Subcutaneous abdominal adipose tissue (tissue), 5 donors: Measurements from ENCODE around the gene TMEM88.

Experiments
- H3K27ac ChIP-seq: one replicate; pipeline ENCODE4 v1.7.0; 2013; ENCODE audit warnings: low read depth, mild to moderate bottlenecking, inconsistent platforms, low read length, moderate library complexity
- H3K27me3 ChIP-seq, 5 donors: one replicate each; pipeline ENCODE4 v1.7.0; 2013; ENCODE audit warnings: low read length in 5 of 5, inconsistent platforms in 1 of 5; ENCODE audit not compliant: control insufficient read depth in 5 of 5, insufficient read depth in 4 of 5
- H3K36me3 ChIP-seq, 5 donors: one replicate each; pipeline ENCODE4 v1.7.0; 2013; ENCODE audit warnings: low read length in 5 of 5; ENCODE audit not compliant: control insufficient read depth in 5 of 5, insufficient read depth in 5 of 5
- H3K4me1 ChIP-seq, 5 donors: one replicate each; pipeline ENCODE4 v1.7.0; 2013; ENCODE audit warnings: low read length in 5 of 5, mild to moderate bottlenecking in 3 of 5, moderate library complexity in 1 of 5; ENCODE audit not compliant: control insufficient read depth in 5 of 5, insufficient read depth in 5 of 5
- H3K4me3 ChIP-seq, 5 donors: one replicate each; pipeline ENCODE4 v1.7.0; 2013; ENCODE audit warnings: low read length in 5 of 5, low read depth in 1 of 5
- H3K9ac ChIP-seq, 5 donors: one replicate each; pipeline ENCODE4 v1.7.0; 2013; ENCODE audit warnings: low read length in 5 of 5, mild to moderate bottlenecking in 4 of 5, moderate library complexity in 3 of 5
- H3K9me3 ChIP-seq, 5 donors: one replicate each; pipeline ENCODE4 v1.7.0; 2013; ENCODE audit warnings: low read length in 5 of 5; ENCODE audit not compliant: control insufficient read depth in 5 of 5
- donor health status: healthy.
- donor health status: healthy.
- donor health status: healthy.
- donor health status: healthy.
- donor health status: healthy.

Gene TMEM88

GRCh38 chr17:7838090-7839075, 16.5 kb upstream of the TMEM88 start:
- Histone ChIP-seq H3K36me3 (peaks cover 0 to 11% (median 0%) of the 10 kb centered on the region in 5 donors), H3K9ac (peak overlapping the region in 4 of 5 donors; percentile 2 to 97 (median 37)), H3K27me3 (peaks cover 0 to 6% (median 0%) of the 10 kb centered on the region in 5 donors), H3K4me1 (peaks cover 19 to 69% (median 49%) of the 10 kb centered on the region in 5 donors), H3K4me3 (peak overlapping the region in 4 of 5 donors; percentile 69 to 89 (median 82)), H3K9me3 (no peaks in the 10 kb centered on the region), H3K27ac (peak overlapping the region; percentile 100)

DNA sequence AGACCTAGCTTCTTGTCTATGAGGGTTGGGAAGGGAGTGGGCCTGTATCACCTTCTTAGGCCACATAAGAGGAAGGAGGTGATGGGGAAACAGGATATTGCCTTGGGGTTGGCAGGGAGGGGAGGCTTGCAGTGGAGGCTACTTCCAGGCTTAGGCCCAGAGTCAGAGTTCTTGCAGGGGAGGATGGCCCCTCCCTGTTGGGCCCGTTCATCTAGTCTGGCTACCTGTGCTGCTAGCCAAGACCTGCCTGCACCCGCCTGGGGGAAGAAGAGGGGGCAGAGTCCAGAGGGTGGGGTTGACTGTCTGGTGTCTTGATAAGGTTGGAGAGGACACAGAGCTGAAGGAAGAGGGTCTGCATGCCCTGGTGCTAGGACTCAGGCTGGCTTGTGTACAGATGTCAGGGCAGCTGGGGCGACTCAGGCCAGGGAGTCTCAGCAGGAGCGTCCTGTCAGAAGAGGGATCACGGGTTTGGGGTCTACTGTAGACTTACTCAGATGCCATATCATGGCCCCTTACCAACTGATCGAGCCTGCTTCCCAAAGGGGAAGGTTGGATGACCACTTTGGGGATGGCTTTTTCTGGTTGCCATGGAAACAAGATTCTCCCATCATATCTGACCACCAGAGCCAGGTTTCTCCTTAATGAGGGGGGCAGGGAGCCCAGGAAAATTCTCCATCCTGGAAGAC, 15.5 kb upstream of the TMEM88 start:
- Histone ChIP-seq H3K27me3 (peaks cover 0 to 6% (median 0%) of the 10 kb centered on the region in 5 donors), H3K36me3 (peaks cover 0 to 11% (median 0%) of the 10 kb centered on the region in 5 donors), H3K4me1 (peaks cover 19 to 73% (median 47%) of the 10 kb centered on the region in 5 donors), H3K27ac (peak overlapping the region; percentile 100), H3K9ac (peak overlapping the region in 2 of 5 donors; percentile 2 to 71), H3K4me3 (peak overlapping the region in 1 of 5 donors; percentile 48), H3K9me3 (no peaks in the 10 kb centered on the region)

DNA sequence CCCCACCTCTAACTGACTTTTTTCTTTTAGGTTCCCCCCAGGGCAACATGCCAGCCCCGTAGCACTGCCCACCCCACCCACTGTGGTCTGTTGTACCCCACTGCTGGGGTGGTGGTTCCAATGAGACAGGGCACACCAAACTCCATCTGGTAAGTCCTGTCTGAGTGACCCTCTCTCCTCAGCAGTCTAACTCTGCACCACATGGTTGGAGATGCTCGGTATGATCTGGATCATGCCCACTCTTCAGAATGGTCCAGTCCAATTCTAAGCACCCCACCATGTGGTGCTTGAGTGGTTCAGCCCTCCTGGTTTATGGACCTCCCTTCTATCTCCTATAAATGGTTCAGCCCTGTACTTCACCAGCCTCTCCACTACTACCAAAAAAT, 15.0 kb upstream of the TMEM88 start:
- peak overlapping the region in 1 of 5 donors; percentile 65 for H3K9ac ChIP-seq

DNA sequence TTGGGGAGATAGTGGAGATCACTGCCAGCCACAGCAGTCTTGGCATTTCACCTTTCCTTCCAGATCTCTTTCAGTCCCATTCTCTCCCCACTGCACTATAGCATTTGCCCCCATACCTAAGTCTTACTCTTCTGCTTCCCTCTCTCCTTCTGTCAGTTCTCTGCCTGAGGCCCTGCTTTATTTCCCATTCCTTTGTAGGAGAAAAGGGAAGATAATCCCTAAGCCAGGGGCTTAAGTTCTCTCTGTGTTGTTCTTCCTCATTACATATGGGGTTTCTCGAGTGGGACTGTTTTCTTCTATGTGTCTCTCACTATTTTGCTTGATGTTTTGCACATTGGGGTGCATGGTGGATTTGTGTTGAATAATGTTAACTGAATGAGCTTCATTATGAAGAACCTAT, 14.4 kb upstream of the TMEM88 start:
- peak overlapping the region in 3 of 5 donors; percentile 24 to 74 (median 65) for H3K9ac ChIP-seq

More for the DNA sequence above, 15.0 kb upstream of the TMEM88 start:
- Histone ChIP-seq H3K27ac (peak overlapping the region; percentile 100), H3K9me3 (no peaks in the 10 kb centered on the region), H3K4me3 (no peak overlapping the region), H3K27me3 (peaks cover 0 to 6% (median 0%) of the 10 kb centered on the region in 5 donors), H3K4me1 (peaks cover 21 to 74% (median 51%) of the 10 kb centered on the region in 5 donors), H3K36me3 (peaks cover 0 to 11% (median 0%) of the 10 kb centered on the region in 5 donors)

GRCh38 chr17:7840875-7841274, 14.0 kb upstream of the TMEM88 start:
- peak overlapping the region; percentile 65 to 83 (median 74) for H3K9ac ChIP-seq
- H3K4me3 ChIP-seq = peak overlapping the region; percentile 56 to 94 (median 82)
- no peaks in the 10 kb centered on the region for H3K9me3 ChIP-seq
- peaks cover 0 to 17% (median 5%) of the 10 kb centered on the region in 5 donors for H3K36me3 ChIP-seq
- peaks cover 19 to 80% (median 60%) of the 10 kb centered on the region in 5 donors for H3K4me1 ChIP-seq
- peak overlapping the region; percentile 100 for H3K27ac ChIP-seq
- peaks cover 0 to 6% (median 0%) of the 10 kb centered on the region in 5 donors for H3K27me3 ChIP-seq

More for the DNA sequence above, 14.4 kb upstream of the TMEM88 start:
- no peaks in the 10 kb centered on the region for H3K9me3 ChIP-seq
- H3K27me3 ChIP-seq = peaks cover 0 to 6% (median 0%) of the 10 kb centered on the region in 5 donors
- peak overlapping the region in 1 of 5 donors; percentile 91 for H3K4me3 ChIP-seq
- peak overlapping the region; percentile 100 for H3K27ac ChIP-seq
- H3K4me1 ChIP-seq = peaks cover 20 to 79% (median 57%) of the 10 kb centered on the region in 5 donors
- peaks cover 0 to 14% (median 2%) of the 10 kb centered on the region in 5 donors for H3K36me3 ChIP-seq

- peaks cover 0 to 6% (median 0%) of the 10 kb centered on the region in 5 donors for H3K27me3 ChIP-seq
- H3K4me3 ChIP-seq = peak overlapping the region; percentile 77 to 94 (median 82)
- peaks cover 19 to 74% (median 57%) of the 10 kb centered on the region in 5 donors for H3K4me1 ChIP-seq
- H3K27ac ChIP-seq = peak overlapping the region; percentile 100
- no peaks in the 10 kb centered on the region for H3K9me3 ChIP-seq
- peak overlapping the region; percentile 81 to 100 (median 99) for H3K9ac ChIP-seq
- H3K36me3 ChIP-seq = peaks cover 0 to 22% (median 10%) of the 10 kb centered on the region in 5 donors
Observed at GRCh38 chr17:7841396-7841914, 13.4 kb upstream of the TMEM88 start.

DNA sequence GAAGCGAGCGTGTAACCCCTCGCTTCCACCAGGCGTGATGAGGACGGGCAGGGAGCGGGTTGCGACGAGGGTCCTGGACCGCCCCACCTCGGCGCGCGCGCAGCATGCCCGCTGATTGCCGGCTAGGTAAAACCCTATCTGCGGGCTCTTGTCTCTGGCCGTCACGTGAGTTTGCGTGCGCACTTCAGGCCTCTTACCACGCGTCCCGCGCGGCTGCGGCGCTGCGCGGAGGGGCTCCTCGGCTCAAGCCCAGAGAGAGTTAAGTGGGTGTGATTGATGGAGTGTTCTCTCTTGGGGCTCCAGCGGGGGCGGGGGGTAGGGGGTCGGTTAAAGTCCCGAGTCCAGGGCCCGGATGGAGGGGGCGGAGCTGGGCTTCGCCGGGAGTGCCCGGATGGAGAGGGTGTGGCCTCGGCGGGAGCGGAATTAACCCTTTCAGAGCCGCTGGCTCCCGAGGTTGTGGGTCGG, 12.9 kb upstream of the TMEM88 start:
- H3K27me3 ChIP-seq = peaks cover 0 to 6% (median 0%) of the 10 kb centered on the region in 5 donors
- H3K4me1 ChIP-seq = peaks cover 14 to 69% (median 54%) of the 10 kb centered on the region in 5 donors

GRCh38 chr17:7842380-7843256, 12.2 kb upstream of the TMEM88 start:
- H3K27me3 ChIP-seq = peaks cover 0 to 6% (median 0%) of the 10 kb centered on the region in 5 donors
- peaks cover 0 to 32% (median 20%) of the 10 kb centered on the region in 5 donors for H3K36me3 ChIP-seq
- peaks cover 12 to 62% (median 48%) of the 10 kb centered on the region in 5 donors for H3K4me1 ChIP-seq
- peak overlapping the region; percentile 92 to 100 (median 99) for H3K9ac ChIP-seq
- peak overlapping the region; percentile 100 for H3K27ac ChIP-seq
- H3K9me3 ChIP-seq = no peaks in the 10 kb centered on the region
- peak overlapping the region; percentile 77 to 94 (median 91) for H3K4me3 ChIP-seq

More for the DNA sequence above, 12.9 kb upstream of the TMEM88 start:
- Histone ChIP-seq H3K9me3 (no peaks in the 10 kb centered on the region), H3K27ac (peak overlapping the region; percentile 100), H3K9ac (peak overlapping the region; percentile 92 to 100 (median 99)), H3K36me3 (peaks cover 0 to 27% (median 15%) of the 10 kb centered on the region in 5 donors), H3K4me3 (peak overlapping the region; percentile 77 to 94 (median 91))
